ENCODE results near the gene EIPR1. TPM values are rescaled to one million over a fixed set of nuclear protein-coding genes. Genes with fewer than 3 reads are reported as not detected.
"Not testable (repeated sequence)": the region's sequence is repeated elsewhere in the genome, so short reads cannot be mapped to it uniquely, and the experiment has no call there.

EIPR1 gene
- polyA plus RNA-seq, 1 experiment: 49.2 TPM

DNA sequence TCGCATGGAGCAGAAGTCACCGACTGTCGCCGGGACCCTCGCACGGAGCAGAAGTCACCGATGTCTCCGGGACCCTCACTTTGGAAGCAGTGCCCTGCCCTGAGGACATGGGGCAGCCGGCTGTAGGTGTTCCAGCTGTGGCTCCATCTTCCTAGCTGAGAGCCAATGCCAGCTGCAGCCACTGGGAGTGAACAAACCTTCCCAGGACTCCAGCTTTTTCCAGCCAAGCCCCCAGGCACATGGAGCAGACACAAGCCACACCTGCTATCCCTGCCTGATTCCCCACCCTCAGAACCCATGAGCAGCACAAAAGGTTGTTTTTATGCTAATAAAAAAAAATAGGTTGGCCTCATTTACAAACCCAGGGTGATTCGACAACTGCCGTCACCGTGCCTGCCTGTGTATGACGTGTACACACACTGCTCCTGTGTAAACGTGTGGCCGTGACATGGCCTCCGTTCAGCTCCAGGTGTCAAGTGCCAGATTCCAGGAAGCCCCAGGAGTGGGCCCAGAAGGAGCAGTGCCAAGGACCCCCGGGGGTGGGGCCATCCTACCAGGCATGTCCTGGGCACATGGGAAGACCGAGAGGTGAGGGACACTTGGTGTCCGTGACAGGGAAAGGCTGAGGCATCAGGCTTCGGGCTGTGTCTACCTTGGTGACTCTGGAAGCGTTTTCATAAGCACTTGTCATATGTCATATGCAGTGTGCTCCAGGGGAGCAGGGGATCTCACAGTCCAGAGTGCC, 91.5 kb downstream of the EIPR1 start:
- ChIA-PET CTCF (no interaction called here), POLR2A (no interaction called here)
- Histone ChIP-seq H3K36me3 (ENCODE audit: control insufficient read depth, insufficient read depth, low read length) (no peaks in the 10 kb centered on the region), H3K27me3 (ENCODE audit: control insufficient read depth, insufficient read depth, low read length) (no peaks in the 10 kb centered on the region), H3K4me3 (ENCODE audit: low read depth, low read length) (no peak overlapping the region)
- DNase-seq (ENCODE audit: low read depth): no peak
- TF ChIP-seq, protein P1, sequence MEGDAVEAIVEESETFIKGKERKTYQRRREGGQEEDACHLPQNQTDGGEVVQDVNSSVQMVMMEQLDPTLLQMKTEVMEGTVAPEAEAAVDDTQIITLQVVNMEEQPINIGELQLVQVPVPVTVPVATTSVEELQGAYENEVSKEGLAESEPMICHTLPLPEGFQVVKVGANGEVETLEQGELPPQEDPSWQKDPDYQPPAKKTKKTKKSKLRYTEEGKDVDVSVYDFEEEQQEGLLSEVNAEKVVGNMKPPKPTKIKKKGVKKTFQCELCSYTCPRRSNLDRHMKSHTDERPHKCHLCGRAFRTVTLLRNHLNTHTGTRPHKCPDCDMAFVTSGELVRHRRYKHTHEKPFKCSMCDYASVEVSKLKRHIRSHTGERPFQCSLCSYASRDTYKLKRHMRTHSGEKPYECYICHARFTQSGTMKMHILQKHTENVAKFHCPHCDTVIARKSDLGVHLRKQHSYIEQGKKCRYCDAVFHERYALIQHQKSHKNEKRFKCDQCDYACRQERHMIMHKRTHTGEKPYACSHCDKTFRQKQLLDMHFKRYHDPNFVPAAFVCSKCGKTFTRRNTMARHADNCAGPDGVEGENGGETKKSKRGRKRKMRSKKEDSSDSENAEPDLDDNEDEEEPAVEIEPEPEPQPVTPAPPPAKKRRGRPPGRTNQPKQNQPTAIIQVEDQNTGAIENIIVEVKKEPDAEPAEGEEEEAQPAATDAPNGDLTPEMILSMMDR (IDR thresholded peaks at IDR 0.05; ENCODE audit: insufficient read depth, low read depth, low read length): no peak

DNA sequence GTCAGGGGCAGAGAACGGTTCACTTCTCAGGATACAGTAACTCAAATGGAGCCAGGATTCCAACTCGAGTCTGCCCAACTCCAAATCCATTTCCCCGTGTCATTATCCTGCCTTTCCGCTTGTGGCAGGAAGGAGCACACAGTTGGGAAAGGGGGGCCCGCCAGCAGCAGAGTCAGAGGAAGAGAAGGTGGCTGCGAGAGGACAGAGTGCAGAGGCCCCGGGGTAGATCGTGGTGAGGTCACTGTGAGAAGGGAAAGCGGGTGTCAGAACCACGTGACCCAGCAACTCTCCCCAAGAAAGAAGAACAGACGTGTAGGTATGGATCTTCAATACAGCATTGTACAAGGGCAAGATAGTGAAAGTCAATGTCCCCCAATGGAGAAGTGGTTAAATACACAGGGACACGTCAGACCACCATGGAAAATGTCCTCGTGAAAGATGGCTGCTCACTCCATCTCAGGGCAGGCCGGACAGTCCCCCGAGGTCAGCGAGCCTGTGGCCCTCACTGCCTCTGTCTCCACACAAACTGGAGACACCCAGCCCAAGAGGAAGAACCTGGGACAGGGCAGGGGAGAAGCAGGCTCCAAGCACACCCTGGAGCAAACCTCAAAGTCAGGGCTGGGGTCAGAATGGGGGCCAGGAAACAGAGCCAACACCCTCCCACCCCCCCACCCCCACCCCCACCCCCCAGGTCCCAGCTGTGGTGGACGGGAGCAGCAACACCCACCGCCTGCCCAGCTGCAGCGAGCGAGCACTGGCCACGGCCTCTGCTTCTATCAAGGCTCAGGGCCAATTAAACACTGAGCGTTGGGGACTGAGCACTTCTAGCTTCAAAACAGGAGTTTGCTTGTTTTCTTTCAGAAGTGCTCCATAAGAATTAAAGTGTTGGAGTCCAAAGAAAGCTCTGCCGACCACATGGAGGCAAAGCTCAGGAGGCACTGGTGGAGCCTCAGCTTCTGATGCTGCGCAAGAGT, 92.7 kb downstream of the EIPR1 start:
- DNase-seq (ENCODE audit: low read depth): no peak
- H3K4me3 ChIP-seq (ENCODE audit: low read depth, low read length): no peak overlapping the region
- POLR2A ChIA-PET: interaction anchor here (0.6 kb wide), 1 partner anchor 95 kb away, joined by 5 read pairs; the partner anchor contains the start of gene TRAPPC12
- no peaks in the 10 kb centered on the region for H3K36me3 ChIP-seq (ENCODE audit: control insufficient read depth, insufficient read depth, low read length)
- TF ChIP-seq, protein P1 (IDR thresholded peaks at IDR 0.05; ENCODE audit: insufficient read depth, low read depth, low read length): no peak
- H3K27me3 ChIP-seq (ENCODE audit: control insufficient read depth, insufficient read depth, low read length): no peaks in the 10 kb centered on the region
- CTCF ChIA-PET: no interaction called here

DNA sequence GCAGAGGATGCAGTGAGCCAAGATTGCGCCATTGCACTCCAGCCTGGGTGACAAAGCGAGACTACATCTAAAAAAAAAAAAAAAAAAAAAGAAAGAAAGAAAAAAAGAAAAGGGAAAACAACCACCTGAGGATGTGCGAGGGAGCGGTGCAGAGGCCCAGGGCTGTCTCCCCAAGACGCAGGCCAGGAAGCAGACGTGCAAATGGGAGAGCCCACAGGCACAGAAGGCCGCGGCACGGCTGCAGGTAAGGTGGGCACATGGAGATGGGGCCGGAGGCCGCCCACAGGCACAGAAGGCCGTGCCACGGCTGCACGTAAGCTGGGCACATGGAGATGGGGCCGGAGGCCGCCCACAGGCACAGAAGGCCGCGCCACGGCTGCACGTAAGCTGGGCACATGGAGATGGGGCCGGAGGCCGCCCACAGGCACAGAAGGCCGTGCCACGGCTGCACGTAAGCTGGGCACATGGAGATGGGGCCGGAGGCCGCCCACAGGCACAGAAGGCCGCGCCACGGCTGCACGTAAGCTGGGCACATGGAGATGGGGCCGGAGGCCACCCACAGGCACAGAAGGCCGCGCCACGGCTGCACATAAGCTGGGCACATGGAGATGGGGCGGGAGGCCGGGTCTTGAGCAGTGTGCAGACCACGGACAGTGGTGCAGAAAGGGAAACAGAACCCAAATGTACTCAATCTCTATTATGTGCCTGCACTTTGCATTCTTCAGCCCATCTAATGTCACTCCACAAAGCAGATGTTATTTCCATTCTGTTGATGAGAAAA, 93.6 kb downstream of the EIPR1 start:
- H3K36me3 ChIP-seq (ENCODE audit: control insufficient read depth, insufficient read depth, low read length); CTCF ChIA-PET; H3K4me3 ChIP-seq (ENCODE audit: low read depth, low read length); H3K27me3 ChIP-seq (ENCODE audit: control insufficient read depth, insufficient read depth, low read length); DNase-seq (ENCODE audit: low read depth); POLR2A ChIA-PET: not testable (repeated sequence)

- Histone ChIP-seq H3K36me3 (ENCODE audit: control insufficient read depth, insufficient read depth, low read length) (no peaks in the 10 kb centered on the region), H3K27me3 (ENCODE audit: control insufficient read depth, insufficient read depth, low read length) (no peaks in the 10 kb centered on the region), H3K4me3 (ENCODE audit: low read depth, low read length) (no peak overlapping the region)
- CTCF ChIA-PET: no interaction called here
- POLR2A ChIA-PET: no interaction called here
- DNase-seq (ENCODE audit: low read depth): no peak
- TF ChIP-seq, protein P1 (IDR thresholded peaks at IDR 0.05; ENCODE audit: insufficient read depth, low read depth, low read length): no peak
Observed at GRCh38 chr2:3283206-3283605, 94.4 kb downstream of the EIPR1 start.

GRCh38 chr2:3282056-3282998, 95.3 kb downstream of the EIPR1 start:
- DNase-seq (ENCODE audit: low read depth): no peak

More at GRCh38 chr2:3282056-3282998, 95.3 kb downstream of the EIPR1 start:
- TF ChIP-seq, protein P1 (IDR thresholded peaks at IDR 0.05; ENCODE audit: insufficient read depth, low read depth, low read length): no peak
- Histone ChIP-seq H3K4me3 (ENCODE audit: low read depth, low read length) (no peak overlapping the region), H3K36me3 (ENCODE audit: control insufficient read depth, insufficient read depth, low read length) (no peaks in the 10 kb centered on the region), H3K27me3 (ENCODE audit: control insufficient read depth, insufficient read depth, low read length) (no peaks in the 10 kb centered on the region)
- ChIA-PET CTCF (no interaction called here), POLR2A (no interaction called here)
